Bronchial epithelial cell (primary cell): ENCODE results near the gene GPER1. TPM values are rescaled to one million over a fixed set of nuclear protein-coding genes. Genes with fewer than 3 reads are reported as not detected.

Experiments used
- DNase-seq: peaks from one replicate; pipeline ENCODE4 v3.0.0-alpha.2; 2010; ENCODE audit warnings: low read depth
- FAIRE-seq: peaks from 2 replicates; lab custom pipeline; 2011; peaks lifted over from hg19 to GRCh38; lab: Jason Lieb, UNC
- H3K27me3 ChIP-seq: 2 replicates; pipeline ENCODE4 v1.5.1; 2011; ENCODE audit warnings: low read length; ENCODE audit not compliant: control insufficient read depth, insufficient read depth
- H3K36me3 ChIP-seq: 2 replicates; pipeline ENCODE4 v1.5.1; 2011; ENCODE audit warnings: low read length; ENCODE audit not compliant: control insufficient read depth, insufficient read depth
- H3K4me3 ChIP-seq: 2 replicates; pipeline ENCODE4 v1.5.1; 2011; ENCODE audit warnings: mild to moderate bottlenecking, low read depth, low read length, control low read depth
- total RNA-seq: library from RNA; depleted of rRNA; stranded (reverse); fragments of >200 nt; gene quantifications from 2 replicates; pipeline ENCODE4 v1.2.1, GENCODE V29; 2014
- TF ChIP-seq, protein P1 (sequence below): IDR thresholded peaks from 2 replicates; pipeline ENCODE4 v1.5.1; 2011; ENCODE audit warnings: mild to moderate bottlenecking, moderate library complexity, low read length, control low read depth, inconsistent platforms; ENCODE audit not compliant: insufficient read depth, severe bottlenecking

Gene GPER1
- total RNA-seq, 1 donor from 2014 or later, result under 0.01 TPM

DNA sequence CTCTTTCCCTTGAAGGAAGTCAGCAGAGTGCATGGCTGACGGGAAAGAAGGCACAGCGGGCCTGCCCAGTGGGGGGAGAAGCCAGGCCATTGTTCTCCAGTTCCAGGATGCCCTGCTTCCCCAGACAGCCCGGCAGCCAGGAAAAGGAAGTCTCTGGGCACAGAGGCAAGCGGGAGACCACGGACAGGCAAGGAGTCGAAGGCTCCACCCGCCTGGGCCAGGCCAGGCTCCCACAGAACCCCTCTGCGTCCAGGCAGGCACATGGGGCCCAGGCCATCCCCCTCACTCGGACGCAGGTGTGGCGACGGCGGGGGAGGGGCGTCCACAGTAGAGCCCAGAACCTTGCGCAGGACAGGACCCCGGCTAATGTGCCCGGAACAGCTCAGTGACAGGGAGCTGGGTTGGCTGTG is 34.9 kb upstream of the GPER1 start:
- H3K4me3 ChIP-seq, result no peak overlapping the region
- DNase-seq (no peak), FAIRE-seq (no peak)
- TF ChIP-seq, protein P1, sequence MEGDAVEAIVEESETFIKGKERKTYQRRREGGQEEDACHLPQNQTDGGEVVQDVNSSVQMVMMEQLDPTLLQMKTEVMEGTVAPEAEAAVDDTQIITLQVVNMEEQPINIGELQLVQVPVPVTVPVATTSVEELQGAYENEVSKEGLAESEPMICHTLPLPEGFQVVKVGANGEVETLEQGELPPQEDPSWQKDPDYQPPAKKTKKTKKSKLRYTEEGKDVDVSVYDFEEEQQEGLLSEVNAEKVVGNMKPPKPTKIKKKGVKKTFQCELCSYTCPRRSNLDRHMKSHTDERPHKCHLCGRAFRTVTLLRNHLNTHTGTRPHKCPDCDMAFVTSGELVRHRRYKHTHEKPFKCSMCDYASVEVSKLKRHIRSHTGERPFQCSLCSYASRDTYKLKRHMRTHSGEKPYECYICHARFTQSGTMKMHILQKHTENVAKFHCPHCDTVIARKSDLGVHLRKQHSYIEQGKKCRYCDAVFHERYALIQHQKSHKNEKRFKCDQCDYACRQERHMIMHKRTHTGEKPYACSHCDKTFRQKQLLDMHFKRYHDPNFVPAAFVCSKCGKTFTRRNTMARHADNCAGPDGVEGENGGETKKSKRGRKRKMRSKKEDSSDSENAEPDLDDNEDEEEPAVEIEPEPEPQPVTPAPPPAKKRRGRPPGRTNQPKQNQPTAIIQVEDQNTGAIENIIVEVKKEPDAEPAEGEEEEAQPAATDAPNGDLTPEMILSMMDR, result no peak
- H3K36me3 ChIP-seq, result no peaks in the 10 kb centered on the region
- no peaks in the 10 kb centered on the region for H3K27me3 ChIP-seq

DNA sequence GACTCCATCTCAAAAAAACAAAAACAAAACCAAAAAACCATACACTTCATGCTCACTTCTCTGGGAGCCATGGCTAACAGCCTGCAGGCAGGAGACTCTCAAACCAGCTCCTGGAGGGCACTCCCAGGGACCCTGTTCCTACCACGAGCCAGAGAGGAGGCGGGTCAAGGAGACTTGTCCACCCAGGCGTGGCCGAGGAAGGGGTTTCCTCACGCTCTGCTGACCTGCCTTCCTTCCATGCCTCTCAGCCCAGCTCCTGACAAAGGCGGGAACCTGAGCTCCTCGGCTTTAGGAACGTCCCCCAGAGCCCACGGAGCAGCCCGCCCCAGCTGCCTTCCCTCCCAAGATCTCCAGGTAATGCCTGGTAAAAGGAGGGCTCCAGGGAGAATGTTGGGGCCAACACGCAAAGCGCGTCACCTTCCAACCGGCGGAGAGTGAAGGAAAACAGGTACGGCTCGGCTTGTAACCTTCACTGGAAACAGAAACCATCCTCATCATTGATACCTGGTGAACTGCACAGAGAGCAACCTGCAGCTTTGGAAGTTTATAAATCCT is 34.0 kb upstream of the GPER1 start:
- no peaks in the 10 kb centered on the region for H3K36me3 ChIP-seq
- no peak for FAIRE-seq

DNA sequence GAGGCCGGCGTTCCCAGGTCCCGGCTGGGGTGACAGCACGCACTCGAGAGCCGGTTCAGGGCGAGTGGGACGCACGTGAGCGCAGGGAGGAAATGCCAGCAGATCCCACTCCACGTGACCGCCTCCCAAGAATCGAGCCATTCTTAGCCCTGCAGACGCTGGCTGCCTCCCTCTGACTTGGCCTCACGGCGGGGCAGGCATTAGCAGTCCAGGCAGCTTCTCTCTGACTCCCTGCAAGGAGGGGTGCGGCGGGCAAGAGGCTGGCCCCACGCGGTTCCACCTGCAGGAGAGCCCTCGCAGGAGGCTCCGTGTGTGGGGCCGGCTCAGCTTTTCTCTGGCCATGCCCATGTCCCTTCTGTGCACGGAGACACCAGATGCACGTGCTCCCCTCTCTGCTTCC is 33.5 kb upstream of the GPER1 start:
- FAIRE-seq (no peak), DNase-seq (no peak)
- Histone ChIP-seq H3K27me3 (no peaks in the 10 kb centered on the region), H3K36me3 (no peaks in the 10 kb centered on the region), H3K4me3 (no peak overlapping the region)
- TF ChIP-seq, protein P1, result no peak

More for the DNA sequence above, 34.0 kb upstream of the GPER1 start:
- no peak overlapping the region for H3K4me3 ChIP-seq
- DNase-seq, result no peak
- TF ChIP-seq, protein P1, result no peak
- no peaks in the 10 kb centered on the region for H3K27me3 ChIP-seq

DNA sequence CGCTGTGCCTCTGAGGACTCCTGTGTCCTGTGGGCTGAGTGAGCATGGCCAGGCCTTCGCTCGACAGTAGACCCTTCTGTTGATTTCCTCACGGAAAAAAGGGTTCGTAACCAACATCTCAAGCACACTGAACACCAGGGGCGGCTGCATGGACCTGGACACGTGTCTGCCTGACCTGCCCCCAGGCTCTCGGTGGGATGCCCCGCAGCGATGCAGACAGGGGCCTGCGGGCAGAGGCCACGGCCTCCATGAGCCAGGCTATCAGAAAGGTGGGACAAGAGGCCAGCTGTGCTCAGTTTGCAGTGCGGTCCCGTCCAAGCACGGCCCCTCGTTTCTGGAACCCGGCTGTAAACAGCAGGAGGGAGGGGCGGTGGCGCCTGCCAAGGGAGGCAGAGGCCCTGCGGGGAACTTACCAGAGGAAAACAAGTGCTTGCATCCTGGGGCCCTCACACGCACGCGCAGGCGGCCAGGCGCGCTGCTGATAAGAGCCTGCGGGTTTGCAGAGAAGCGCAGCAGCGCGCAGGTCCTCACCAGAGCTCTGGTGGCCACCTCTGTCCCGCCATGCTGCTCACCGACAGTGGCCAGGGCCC is 33.0 kb upstream of the GPER1 start:
- Histone ChIP-seq H3K36me3 (no peaks in the 10 kb centered on the region), H3K27me3 (no peaks in the 10 kb centered on the region), H3K4me3 (no peak overlapping the region)
- DNase-seq (no peak), FAIRE-seq (no peak)
- TF ChIP-seq, protein P1, result no peak

- no peak for DNase-seq
- Histone ChIP-seq H3K36me3 (no peaks in the 10 kb centered on the region), H3K27me3 (no peaks in the 10 kb centered on the region), H3K4me3 (no peak overlapping the region)
- no peak for FAIRE-seq
- TF ChIP-seq, protein P1, result no peak
Measured at GRCh38 chr7:1055491-1055955, 32.4 kb upstream of the GPER1 start.
